Uterus (tissue), 2 donors: ENCODE results near the gene SPOPL.

ENCODE experiments used
- POLR2A ChIP-seq, 2 donors: fragments of 450-650 bp; IDR thresholded peaks; one replicate each; pipeline ENCODE4 v1.6.1; 2016; ENCODE audit warnings: antibody characterized with exemption in 2 of 2, mild to moderate bottlenecking in 1 of 2, moderate library complexity in 1 of 2
- TF ChIP-seq, protein P1 (sequence below), 4 experiments: fragments of 200-600 bp in 2 of 4; fragments of 450-650 bp in 2 of 4; sonication (generic) in 2 of 4; IDR thresholded peaks; one replicate each; pipeline ENCODE4 v1.5.1; 2016 to 2019; ENCODE audit warnings: antibody characterized with exemption in 4 of 4, mild to moderate bottlenecking in 2 of 4, moderate library complexity in 1 of 4

GRCh38 chr2:138618971-138619370 is 117.4 kb downstream of the SPOPL start:
- TF ChIP-seq, protein P1, sequence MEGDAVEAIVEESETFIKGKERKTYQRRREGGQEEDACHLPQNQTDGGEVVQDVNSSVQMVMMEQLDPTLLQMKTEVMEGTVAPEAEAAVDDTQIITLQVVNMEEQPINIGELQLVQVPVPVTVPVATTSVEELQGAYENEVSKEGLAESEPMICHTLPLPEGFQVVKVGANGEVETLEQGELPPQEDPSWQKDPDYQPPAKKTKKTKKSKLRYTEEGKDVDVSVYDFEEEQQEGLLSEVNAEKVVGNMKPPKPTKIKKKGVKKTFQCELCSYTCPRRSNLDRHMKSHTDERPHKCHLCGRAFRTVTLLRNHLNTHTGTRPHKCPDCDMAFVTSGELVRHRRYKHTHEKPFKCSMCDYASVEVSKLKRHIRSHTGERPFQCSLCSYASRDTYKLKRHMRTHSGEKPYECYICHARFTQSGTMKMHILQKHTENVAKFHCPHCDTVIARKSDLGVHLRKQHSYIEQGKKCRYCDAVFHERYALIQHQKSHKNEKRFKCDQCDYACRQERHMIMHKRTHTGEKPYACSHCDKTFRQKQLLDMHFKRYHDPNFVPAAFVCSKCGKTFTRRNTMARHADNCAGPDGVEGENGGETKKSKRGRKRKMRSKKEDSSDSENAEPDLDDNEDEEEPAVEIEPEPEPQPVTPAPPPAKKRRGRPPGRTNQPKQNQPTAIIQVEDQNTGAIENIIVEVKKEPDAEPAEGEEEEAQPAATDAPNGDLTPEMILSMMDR (IDR thresholded peaks at IDR 0.05) = no peak
- no peak for TF ChIP-seq POLR2A (IDR thresholded peaks at IDR 0.05)
